GM19193 (cell line): ENCODE data around the gene GALNT17.

Source experiments
- POLR2A ChIP-seq: IDR thresholded peaks from 4 replicates; pipeline ENCODE4 v1.6.1; 2011; ENCODE audit not compliant: insufficient read depth, insufficient read length; ENCODE audit errors: extremely low read depth

GALNT17 gene

DNA sequence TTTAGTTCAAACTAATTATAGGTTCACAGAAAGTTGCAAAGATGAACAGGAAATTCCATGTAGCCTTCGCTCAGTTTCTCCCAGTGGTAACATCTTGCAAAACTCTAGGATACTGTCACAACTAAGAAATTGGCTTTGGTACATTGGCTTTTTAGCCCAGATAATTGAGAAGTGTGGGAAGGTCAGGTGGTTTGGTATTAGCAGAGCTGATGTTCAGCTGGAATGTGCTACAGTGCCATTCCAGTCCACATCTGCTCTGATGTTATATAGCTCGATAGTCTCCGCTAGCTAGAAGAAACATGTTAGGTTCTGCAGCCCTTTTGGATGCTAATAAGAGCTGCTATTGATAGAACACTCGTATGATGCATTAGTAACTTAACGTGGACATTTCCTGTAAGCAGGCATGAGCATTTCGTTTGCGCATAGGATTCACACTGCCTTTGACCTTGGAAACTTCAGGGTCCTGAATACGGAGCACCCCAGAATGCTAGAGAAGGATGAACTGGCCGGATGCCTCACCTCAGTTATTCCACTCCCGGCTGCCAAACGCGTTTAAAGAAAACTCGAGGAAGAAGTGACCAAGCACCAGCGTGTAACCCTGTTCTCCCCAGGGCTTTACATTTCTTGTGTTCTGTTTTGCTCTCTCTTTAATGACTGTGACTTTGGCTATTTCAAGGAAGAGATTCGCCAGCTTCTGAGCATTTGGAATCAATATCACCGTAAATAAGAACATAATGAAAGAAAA, 271.4 kb downstream of the GALNT17 start:
- TF ChIP-seq POLR2A, result no peak

DNA sequence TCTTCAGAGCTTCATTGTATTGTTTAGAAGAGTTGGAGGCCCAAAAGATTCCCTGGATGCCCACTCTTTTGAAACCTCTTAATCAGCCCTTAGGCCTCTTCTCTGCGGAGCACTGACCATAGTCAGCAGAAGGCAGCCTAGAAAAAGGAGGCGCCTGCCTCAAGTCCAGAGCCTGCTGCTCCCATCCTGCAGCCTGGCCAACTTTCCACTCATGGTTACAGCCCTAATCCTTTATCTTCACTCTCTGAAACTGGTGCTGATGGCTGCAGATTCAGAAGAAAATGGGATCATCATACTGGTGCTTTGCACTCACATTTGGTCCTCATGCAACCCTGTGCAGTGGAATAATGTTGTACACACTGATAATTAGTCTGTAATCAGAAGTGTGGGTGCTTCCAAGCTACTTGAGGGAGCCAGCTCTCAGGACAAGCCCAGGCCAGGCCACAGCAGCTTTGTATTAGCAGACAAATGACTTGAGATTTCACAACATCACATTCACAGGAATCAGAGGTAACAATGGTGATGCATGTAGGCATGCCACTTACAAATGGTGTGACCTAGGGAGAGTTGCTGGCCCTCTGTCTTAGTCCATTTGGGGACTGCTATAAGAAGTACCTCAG, 272.9 kb downstream of the GALNT17 start:
- TF ChIP-seq POLR2A, result no peak

DNA sequence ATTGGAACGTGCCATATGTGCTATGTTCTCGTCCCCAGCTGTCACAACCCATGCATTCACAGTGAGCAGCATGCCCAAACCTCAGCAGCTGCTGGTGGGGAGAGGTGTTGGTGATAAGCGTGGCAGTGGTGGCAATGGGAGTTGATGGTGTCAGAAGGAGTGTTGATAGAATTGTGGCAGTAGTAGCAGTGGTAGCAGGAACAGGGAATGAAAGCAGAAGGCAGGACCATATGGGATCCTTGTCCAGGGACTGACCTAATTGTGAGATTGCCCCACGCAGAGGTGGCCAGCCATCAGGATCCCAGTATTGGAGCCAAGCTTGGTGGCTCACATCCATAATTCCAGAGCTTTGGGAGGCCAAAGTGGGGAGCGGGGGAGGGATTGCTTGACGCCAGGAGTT, 276.3 kb downstream of the GALNT17 start:
- no peak for TF ChIP-seq POLR2A

DNA sequence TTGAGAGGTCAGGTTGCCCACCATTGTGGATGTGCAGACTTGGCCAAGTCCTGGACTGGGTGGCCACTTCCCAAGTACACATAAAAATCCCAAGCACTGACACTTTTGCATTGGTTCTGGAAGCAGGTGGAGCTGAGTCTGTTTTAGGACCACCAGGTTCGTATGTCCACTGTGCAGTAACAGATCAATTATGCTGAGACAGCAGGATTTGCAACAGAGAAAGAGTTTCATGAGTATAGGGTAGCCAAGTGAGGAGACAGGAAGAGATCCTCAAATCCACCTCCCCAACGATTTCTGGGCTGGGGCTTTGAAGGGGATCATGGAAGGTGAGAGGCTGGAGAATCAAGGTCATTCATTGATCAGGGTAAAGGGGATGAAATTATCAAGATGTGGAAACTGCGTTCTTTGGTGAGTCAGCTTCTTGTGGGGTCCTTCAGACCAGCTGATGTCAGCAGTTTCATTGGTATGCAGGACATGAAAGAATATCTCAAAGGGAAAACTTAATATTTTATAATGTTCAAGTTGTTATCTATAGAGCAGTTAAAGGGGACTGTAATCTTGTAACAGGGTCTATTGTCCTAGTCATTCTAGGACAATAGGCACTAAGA, 277.7 kb downstream of the GALNT17 start:
- TF ChIP-seq POLR2A, result no peak

DNA sequence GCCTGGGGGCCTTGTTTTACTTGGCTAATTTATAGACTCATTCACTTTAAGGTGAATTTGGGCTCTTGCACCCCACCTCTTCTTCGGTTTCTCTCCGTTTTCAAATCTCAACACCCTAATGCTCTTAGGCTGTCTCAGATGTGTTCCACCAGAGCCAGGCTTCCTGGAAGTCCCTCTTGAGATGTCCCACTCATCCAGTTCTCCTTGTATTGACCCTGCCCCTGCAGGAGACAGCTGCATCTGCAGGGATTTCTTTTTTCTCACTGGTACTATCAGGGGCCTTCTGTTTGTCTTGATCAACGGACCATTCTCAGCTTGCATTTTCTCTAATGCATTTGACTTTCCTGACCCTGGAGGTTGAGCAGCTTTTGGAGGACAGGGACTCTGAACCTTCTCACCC, 279.5 kb downstream of the GALNT17 start:
- TF ChIP-seq POLR2A, result no peak

DNA sequence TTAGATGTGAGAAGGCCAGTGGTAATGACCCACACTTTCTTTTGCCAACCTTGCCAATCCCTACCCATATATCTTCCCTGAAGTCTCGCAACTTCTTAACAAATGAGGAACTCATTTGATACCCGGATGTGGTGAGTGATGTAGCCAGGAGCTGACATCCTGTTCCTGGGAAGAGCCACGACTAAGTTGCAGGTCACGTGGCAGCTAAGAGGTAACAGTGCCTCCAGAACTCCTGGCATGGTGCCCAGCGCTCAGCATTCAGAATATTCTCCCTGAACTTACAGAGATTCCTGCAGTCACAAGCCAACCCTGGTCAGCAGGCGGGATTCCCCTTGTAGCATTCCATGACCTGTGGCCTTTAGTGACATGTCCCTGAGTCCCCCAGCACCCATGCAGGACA, 282.5 kb downstream of the GALNT17 start:
- no peak for TF ChIP-seq POLR2A

DNA sequence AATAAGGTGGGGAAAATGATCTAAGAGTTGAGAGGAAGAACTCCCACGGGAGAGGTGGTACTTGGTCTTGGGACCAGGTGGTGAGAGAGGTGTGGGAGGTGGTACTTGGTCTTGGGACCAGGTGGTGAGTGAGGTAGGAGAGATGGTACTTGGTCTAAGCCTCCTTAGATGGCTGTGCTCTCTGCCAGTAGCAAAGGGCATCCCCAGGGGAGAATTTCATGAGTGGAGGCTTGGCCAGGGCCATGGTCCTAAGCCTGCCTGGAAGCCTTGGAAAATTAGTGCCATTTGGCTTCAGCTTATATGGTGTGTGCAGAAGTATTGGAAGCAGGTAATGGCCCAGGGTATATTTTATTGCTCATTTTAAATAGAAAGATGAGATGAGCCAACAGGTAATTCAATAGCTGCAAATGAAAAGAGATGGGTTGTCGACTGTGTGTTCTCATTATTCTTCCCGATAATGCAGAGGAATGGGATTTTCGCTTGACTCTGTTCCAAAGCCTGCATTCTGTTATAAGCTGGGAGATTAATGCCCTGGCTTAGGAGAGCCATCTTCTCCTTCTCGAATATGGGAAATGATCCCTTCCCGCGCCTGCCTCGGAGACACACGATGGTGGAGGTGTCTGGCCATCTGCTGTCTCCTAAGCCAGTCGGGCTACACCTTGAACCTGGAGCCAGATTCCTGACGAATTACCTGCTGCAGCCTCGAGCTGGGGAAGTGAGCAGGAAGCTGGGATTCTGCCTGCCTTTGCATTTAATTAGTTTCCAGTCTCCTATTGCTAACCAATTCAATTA, 287.8 kb downstream of the GALNT17 start:
- TF ChIP-seq POLR2A, result no peak

DNA sequence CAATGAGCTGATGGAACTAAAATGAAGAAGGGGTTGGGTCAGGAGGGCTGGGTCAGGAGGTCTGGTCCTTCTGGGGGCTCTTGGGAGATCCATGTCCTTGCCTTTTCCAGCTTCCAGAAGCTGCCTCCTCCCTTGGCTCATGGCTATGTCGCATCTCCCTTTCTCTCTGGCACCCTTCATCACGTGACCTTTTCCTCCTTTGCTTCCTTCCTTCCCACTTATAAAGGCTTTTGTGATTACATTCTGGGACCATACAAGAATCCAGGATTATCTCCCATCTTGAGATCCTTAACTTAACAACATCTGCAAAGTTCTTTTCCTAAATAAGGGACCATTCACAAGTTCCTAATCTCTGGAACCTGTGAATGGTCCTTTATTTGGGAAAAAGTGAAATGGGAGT, 290.2 kb downstream of the GALNT17 start:
- no peak for TF ChIP-seq POLR2A

DNA sequence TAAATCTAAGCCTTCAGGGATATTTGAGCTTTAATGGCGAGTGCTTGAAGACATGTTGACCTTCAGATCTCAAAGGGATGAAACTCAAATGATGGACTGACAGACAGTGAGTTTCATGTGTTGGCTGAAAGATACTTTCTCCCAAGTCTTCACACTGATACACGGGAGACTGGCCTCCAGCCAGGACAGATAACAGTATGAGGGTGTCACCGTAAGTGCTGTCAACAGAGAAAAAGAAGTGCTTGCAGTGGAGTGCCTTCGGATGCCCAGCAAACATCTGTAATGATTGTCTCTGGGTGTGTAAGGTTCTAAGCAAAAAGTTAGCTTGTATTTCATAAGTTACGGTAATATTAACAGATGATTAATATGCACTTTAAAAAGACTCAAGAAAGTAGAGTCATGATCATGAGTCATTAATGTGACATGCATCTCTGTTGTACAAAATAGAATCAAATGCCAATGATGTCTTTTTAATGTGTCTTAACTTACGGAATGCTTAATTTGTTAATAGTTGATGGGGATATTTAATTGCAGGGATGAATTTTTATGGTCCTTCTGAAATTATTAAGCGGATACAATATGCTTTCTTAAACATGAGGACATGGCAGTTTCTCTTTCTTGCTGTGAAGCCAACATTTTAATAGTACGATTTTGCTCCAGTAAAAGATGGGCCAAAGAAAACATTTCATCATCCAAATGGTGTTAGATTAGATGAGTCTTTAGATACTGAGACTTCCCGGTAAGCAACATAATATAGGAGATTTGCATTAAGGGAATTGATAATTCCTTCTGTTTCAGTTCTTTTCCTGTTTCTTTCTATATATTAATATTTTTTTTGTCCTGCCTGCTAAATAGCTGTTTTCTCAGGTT, 292.5 kb downstream of the GALNT17 start:
- TF ChIP-seq POLR2A, result no peak

DNA sequence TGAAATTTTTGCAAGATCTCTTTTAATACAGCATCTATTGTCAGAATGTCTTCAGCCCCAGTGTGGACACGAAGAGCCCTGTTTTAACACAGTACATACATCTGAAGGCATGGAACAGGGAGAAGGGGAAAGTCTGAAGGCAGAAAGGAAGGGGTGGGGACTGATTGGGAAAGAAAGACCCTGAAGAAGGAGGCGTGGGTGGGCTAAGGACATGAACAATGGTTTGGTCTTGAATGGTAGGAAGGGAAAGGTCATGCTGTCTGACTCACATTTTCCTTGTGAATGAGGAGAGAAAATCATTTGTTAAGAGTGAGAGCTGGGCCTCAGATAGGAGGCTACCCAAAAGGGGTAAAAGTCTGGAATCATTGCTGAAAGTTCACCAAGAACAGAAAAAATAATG, 297.1 kb downstream of the GALNT17 start:
- TF ChIP-seq POLR2A, result no peak

DNA sequence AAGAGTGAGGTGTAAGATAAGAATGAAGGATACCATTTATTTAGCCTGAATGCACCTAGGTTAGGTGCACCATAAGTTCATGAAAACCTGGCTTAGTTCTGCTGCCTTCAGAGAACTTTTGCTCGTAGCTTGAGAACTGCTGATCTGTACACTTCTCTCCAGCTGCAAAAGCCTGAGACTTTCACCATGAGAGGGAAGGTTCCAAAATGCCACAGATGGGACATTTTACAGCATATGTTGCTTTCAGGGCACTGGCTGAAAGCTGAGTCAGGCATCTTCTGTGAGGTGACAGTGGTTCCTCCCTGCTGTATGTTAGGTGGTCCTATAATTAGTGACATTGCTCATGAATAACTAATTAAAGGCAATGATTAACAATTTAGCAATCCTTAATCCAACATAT, 298.3 kb downstream of the GALNT17 start:
- no peak for TF ChIP-seq POLR2A

DNA sequence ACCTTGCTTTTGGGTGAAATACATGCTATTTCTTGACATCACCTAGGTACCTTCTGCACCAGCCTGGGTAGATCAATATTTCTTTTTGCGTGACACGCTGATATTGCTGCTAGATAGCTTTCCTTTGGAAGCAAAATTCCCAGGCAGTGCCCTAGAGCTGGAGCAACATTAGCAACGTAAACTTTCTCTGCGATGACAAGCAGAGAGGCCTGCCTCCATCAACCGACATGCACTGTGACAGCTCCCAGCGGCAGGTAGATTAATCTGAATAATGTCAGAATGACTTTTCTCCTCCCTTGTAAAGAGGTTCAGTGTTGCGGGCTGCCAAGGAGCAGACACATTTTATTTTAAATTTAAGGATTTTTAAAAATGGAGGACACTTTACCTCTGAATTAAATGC, 307.4 kb downstream of the GALNT17 start:
- TF ChIP-seq POLR2A, result no peak

DNA sequence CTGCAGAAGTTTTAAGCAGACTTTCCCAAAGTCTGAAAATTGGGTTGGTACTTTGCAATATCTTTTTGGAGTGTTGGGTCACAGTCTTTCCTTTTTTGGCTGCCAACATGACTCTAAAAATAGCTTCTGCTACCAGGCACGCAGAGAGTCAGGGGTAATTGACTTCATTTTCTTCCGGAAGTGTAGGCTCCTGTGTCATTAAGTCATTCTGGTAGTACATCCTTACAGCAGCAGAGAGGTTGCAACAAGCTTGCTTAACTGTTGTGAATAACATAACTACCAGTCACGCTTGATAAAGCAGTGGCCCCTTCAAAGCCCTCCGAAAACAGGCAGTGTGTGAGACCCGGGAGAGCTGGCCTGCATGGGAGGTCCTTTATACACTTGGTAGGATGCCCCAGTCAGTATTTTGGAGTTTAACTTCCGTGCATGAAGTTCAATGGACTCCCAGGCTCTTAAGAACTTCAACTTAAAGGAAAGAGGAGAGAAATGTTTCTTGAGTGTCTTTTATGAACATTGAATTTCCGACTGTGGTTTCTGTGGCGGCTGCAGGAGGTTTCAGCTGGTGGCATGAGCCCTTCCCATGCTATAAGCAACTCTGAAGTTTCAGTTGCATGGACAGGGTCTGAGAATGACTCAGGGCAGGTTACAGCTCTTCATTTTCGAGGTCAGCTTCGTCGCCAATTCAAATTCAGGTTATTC, 310.7 kb downstream of the GALNT17 start:
- TF ChIP-seq POLR2A, result no peak

DNA sequence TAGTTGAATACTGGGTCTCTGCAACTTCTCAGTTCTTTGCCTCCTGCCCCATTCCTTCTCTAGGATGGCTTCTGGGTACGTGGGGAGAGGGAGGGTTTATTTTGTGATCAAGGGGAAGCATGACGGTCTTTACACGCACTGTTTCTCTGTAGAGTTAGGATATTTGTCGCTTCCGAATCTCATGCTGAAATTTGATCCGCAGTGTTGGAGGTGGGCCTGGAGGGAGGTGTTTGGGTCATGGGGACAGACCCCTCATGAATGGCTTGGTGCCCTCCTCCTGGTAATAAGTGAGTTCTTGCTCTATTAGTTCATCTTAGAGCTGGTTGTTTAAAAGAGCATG, 311.2 kb downstream of the GALNT17 start:
- no peak for TF ChIP-seq POLR2A
